ENCODE results near the gene DYNLRB1. TPM values are rescaled to one million over a fixed set of nuclear protein-coding genes. Genes with fewer than 3 reads are reported as not detected.
"Not testable (repeated sequence)": the region's sequence is repeated elsewhere in the genome, so short reads cannot be mapped to it uniquely, and the experiment has no call there.

Gene DYNLRB1
- total RNA-seq, 1 donor from 2014 or later, result 101 TPM

- no peak for TF ChIP-seq CTCF (IDR thresholded peaks at IDR 0.05; ENCODE audit: unreplicated experiment)
- Mint-ChIP-seq H3K4me3 (peak overlapping the region; percentile 98), H3K4me1 (peaks cover 21% of the 10 kb centered on the region), H3K9me3 (no peaks in the 10 kb centered on the region), H3K36me3 (peaks cover 4% of the 10 kb centered on the region), H3K27me3 (ENCODE audit: low read depth) (no peaks in the 10 kb centered on the region), H3K27ac (peak overlapping the region; percentile 100)
- no peak for DNase-seq (ENCODE audit: low spot score in 2 of 2, unreplicated experiment in 2 of 2)
These were observed 1.2 kb upstream of the DYNLRB1 start for GRCh38 chr20:34514897-34515483.

- H3K4me3 Mint-ChIP-seq, result peak overlapping the region; percentile 98
- H3K4me1 Mint-ChIP-seq, result peaks cover 21% of the 10 kb centered on the region
- H3K27me3 Mint-ChIP-seq (ENCODE audit: low read depth), result no peaks in the 10 kb centered on the region
- H3K9me3 Mint-ChIP-seq, result no peaks in the 10 kb centered on the region
- TF ChIP-seq CTCF (IDR thresholded peaks at IDR 0.05; ENCODE audit: unreplicated experiment), result no peak
- DNase-seq (ENCODE audit: low spot score in 2 of 2, unreplicated experiment in 2 of 2), result peak in 1 of 2 experiments; percentile 57
- peaks cover 6% of the 10 kb centered on the region for H3K36me3 Mint-ChIP-seq
- peak overlapping the region; percentile 100 for H3K27ac Mint-ChIP-seq
These were observed 557 bp upstream of the DYNLRB1 start for GRCh38 chr20:34515484-34516246.

- TF ChIP-seq CTCF (IDR thresholded peaks at IDR 0.05; ENCODE audit: unreplicated experiment), result no peak
- DNase-seq (ENCODE audit: low spot score in 2 of 2, unreplicated experiment in 2 of 2), result no peak
- H3K27me3 Mint-ChIP-seq (ENCODE audit: low read depth), result no peaks in the 10 kb centered on the region
- no peaks in the 10 kb centered on the region for H3K9me3 Mint-ChIP-seq
- H3K36me3 Mint-ChIP-seq, result peaks cover 5% of the 10 kb centered on the region
- peaks cover 21% of the 10 kb centered on the region for H3K4me1 Mint-ChIP-seq
- peak overlapping the region; percentile 98 for H3K4me3 Mint-ChIP-seq
- H3K27ac Mint-ChIP-seq, result peak overlapping the region; percentile 100
These were observed 888 bp downstream of the DYNLRB1 start for GRCh38 chr20:34517114-34517505.

GRCh38 chr20:34518863-34519262 is 2.6 kb downstream of the DYNLRB1 start:
- H3K4me1 Mint-ChIP-seq, result peaks cover 32% of the 10 kb centered on the region
- H3K36me3 Mint-ChIP-seq; H3K27ac Mint-ChIP-seq; H3K4me3 Mint-ChIP-seq; DNase-seq (ENCODE audit: low spot score in 2 of 2, unreplicated experiment in 2 of 2); H3K9me3 Mint-ChIP-seq; H3K27me3 Mint-ChIP-seq (ENCODE audit: low read depth): not testable (repeated sequence)

GRCh38 chr20:34519841-34520240 is 3.6 kb downstream of the DYNLRB1 start:
- DNase-seq (ENCODE audit: low spot score in 2 of 2, unreplicated experiment in 2 of 2); H3K36me3 Mint-ChIP-seq; H3K27ac Mint-ChIP-seq; H3K4me3 Mint-ChIP-seq; H3K27me3 Mint-ChIP-seq (ENCODE audit: low read depth); H3K9me3 Mint-ChIP-seq: not testable (repeated sequence)
- peaks cover 26% of the 10 kb centered on the region for H3K4me1 Mint-ChIP-seq

- peaks cover 38% of the 10 kb centered on the region for H3K4me1 Mint-ChIP-seq
- no peak overlapping the region for H3K4me3 Mint-ChIP-seq
- no peaks in the 10 kb centered on the region for H3K27me3 Mint-ChIP-seq (ENCODE audit: low read depth)
- no peaks in the 10 kb centered on the region for H3K9me3 Mint-ChIP-seq
- no peak for TF ChIP-seq CTCF (IDR thresholded peaks at IDR 0.05; ENCODE audit: unreplicated experiment)
- peaks cover 6% of the 10 kb centered on the region for H3K36me3 Mint-ChIP-seq
- peak overlapping the region; percentile 75 for H3K27ac Mint-ChIP-seq
- no peak for DNase-seq (ENCODE audit: low spot score in 2 of 2, unreplicated experiment in 2 of 2)
These were observed 7.0 kb downstream of the DYNLRB1 start for GRCh38 chr20:34522969-34523871.

Measured in mesothelial cell of epicardium (in vitro differentiated cells).